ENCODE results near the gene RABGAP1L.
"Not testable (repeated sequence)": the region's sequence is repeated elsewhere in the genome, so short reads cannot be mapped to it uniquely, and the experiment has no call there.

RABGAP1L gene

DNA sequence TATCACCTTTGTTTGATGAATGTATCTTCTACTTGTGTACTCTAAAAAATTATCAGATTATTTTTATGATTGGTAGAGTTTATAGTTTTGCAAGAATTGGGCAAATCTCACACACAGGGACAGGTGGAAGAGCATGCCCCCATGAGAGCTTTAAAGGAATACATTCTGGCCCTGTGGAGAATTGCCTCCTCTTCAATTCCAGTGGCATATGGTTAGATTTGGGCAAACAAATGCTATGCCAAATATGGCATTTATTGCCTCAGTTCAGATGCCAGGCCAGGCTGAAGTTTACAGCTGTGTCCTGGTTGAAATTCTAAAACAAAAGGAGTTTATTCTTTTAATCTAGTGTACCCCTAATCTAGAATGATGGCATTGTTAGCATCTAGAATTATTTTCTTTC lies 678.1 kb downstream of the RABGAP1L start:
- DNase-seq (ENCODE audit: low read depth), result no peak
- no peak for TF ChIP-seq CTCF (conservative IDR thresholded peaks at IDR 0.05; ENCODE audit: low read depth, low read length)
- no peak overlapping the region for H3K4me3 ChIP-seq (ENCODE audit: low read length)

DNA sequence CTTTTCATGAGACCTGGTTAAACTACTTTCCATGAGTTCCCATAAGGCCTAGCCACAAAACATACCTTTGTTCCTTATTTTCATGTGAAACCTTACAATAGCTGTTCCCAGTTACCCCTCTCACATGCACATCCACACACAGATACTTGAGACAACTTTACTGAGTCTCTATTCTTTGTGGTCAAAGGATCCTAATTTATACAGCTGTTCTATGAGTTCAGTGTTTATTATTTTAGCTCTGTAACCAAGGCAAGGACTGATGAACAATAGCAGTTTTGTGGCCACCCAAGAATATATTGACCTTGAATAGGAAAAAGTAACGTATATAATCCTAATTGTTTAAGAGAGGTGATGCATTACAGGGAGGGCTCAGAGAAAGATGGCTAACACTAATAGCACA lies 679.9 kb downstream of the RABGAP1L start:
- DNase-seq (ENCODE audit: low read depth), result no peak
- no peak overlapping the region for H3K4me3 ChIP-seq (ENCODE audit: low read length)
- TF ChIP-seq CTCF (conservative IDR thresholded peaks at IDR 0.05; ENCODE audit: low read depth, low read length), result no peak

GRCh38 chr1:174841747-174842146 lies 682.4 kb downstream of the RABGAP1L start:
- H3K4me3 ChIP-seq (ENCODE audit: low read length), result no peak overlapping the region
- no peak for TF ChIP-seq CTCF (conservative IDR thresholded peaks at IDR 0.05; ENCODE audit: low read depth, low read length)
- DNase-seq (ENCODE audit: low read depth), result no peak

- H3K4me3 ChIP-seq (ENCODE audit: low read length), result not testable (repeated sequence)
These were observed 689.6 kb downstream of the RABGAP1L start for GRCh38 chr1:174848593-174849560.

DNA sequence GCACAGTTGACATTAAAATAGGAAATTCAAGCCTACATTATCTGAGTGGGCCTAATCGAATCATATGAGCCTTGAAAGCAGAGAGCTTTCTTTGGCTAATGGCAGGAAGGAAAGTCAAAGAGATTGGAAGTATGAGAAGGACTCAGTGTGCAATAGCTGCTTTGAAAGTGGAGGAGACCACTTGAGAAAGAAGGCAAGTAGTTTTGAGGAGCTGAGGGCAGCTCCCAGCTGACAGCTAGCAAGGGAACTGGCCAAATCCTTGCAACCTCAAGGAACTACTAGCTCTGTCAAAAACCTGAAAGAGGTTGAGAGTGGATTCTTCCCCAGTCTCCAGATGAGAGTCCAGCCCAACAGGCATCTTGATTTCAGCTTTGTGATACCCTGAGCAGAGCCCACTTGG lies 691.4 kb downstream of the RABGAP1L start:
- H3K4me3 ChIP-seq (ENCODE audit: low read length), result no peak overlapping the region
- no peak for TF ChIP-seq CTCF (conservative IDR thresholded peaks at IDR 0.05; ENCODE audit: low read depth, low read length)
- no peak for DNase-seq (ENCODE audit: low read depth)

More at GRCh38 chr1:174848593-174849560, 689.6 kb downstream of the RABGAP1L start:
- not testable (repeated sequence) for DNase-seq (ENCODE audit: low read depth)

GRCh38 chr1:174858301-174858700 lies 699.0 kb downstream of the RABGAP1L start:
- TF ChIP-seq CTCF (conservative IDR thresholded peaks at IDR 0.05; ENCODE audit: low read depth, low read length), result no peak
- no peak overlapping the region for H3K4me3 ChIP-seq (ENCODE audit: low read length)
- DNase-seq (ENCODE audit: low read depth), result no peak

DNA sequence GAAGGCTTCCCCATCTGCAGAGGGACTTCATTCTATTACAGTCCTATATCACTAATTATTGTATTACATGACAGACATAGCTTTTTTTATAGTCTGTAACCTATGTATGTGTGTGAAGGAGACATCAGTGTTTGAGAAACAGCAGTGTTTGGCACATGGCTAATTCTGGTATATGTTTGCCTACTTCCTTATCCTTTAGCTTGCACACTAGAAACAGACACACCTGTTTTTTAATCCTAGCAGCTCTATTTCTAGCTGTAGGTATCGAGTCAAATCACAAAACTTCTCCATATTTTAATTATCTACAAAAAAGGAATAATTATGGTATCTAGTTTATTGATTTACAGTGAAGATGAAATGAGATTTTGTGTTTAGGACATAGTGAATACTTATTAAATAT lies 711.0 kb downstream of the RABGAP1L start:
- no peak for DNase-seq (ENCODE audit: low read depth)
- no peak for TF ChIP-seq CTCF (conservative IDR thresholded peaks at IDR 0.05; ENCODE audit: low read depth, low read length)

More for the DNA sequence above, 711.0 kb downstream of the RABGAP1L start:
- H3K4me3 ChIP-seq (ENCODE audit: low read length), result no peak overlapping the region

Data from retinal pigment epithelial cell (primary cell).